PC-9 (cell line): ENCODE results near the gene HDAC8. TPM values are rescaled to one million over a fixed set of nuclear protein-coding genes. Genes with fewer than 3 reads are reported as not detected.
A peak's percentile ranks its signal among the peaks of the same experiment; 100 is the strongest.
"Not testable (repeated sequence)": the region's sequence is repeated elsewhere in the genome, so short reads cannot be mapped to it uniquely, and the experiment has no call there.

ENCODE experiments used
- BruUV-seq: library from RNA; stranded (reverse); fragments of 400-500 nt; replicated peaks from 2 replicates; lab custom pipeline; 2021; lab: Mats Ljungman, UMichigan
- CTCF ChIA-PET: fragments of 300-600 bp; sonication (Branson Sonifier 250); formaldehyde crosslinking; loops from one replicate; lab custom pipeline; 2022; ENCODE audit warnings: antibody characterized with exemption; lab: Charles Lee
- POLR2A ChIA-PET: fragments of 300-600 bp; sonication (Branson Sonifier 250); formaldehyde crosslinking; loops from one replicate; lab custom pipeline; 2022; ENCODE audit warnings: antibody characterized with exemption; ENCODE audit not compliant: unreplicated experiment; lab: Charles Lee
- DNase-seq, 2 experiments: peaks; one replicate each; pipeline versions ENCODE4 v3.0.0 to v3.0.0-alpha.2; 2015 to 2022; ENCODE audit warnings: mixed read lengths in 1 of 2
- H2AFZ ChIP-seq: fragments of 200-600 bp; sonication (generic); 2 replicates; pipeline ENCODE4 v1.8.1; 2017; ENCODE audit warnings: antibody characterized with exemption
- H3F3A ChIP-seq: fragments of 200-600 bp; sonication (generic); 2 replicates; pipeline ENCODE4 v1.8.1; 2017; ENCODE audit warnings: antibody characterized with exemption, mild to moderate bottlenecking, low read depth; ENCODE audit not compliant: insufficient read depth
- H3K27ac ChIP-seq: fragments of 200-600 bp; sonication (generic); 2 replicates; pipeline ENCODE4 v1.6.1; 2016; ENCODE audit warnings: mixed run types
- H3K27me3 ChIP-seq: fragments of 200-600 bp; sonication (generic); 2 replicates; pipeline ENCODE4 v1.6.1; 2016; ENCODE audit warnings: low read depth, mixed run types; ENCODE audit not compliant: insufficient read depth
- H3K36me3 ChIP-seq: fragments of 200-600 bp; sonication (generic); 2 replicates; pipeline ENCODE4 v1.6.1; 2016; ENCODE audit warnings: low read depth, mixed run types
- H3K4me1 ChIP-seq: fragments of 200-600 bp; sonication (generic); replicated peaks from 2 replicates; pipeline ENCODE4 v1.6.1; 2016; ENCODE audit warnings: mixed run types; ENCODE audit not compliant: insufficient read depth
- H3K4me2 ChIP-seq: fragments of 200-600 bp; sonication (generic); 2 replicates; pipeline ENCODE4 v1.6.1; 2017; ENCODE audit warnings: mixed run types
- H3K4me3 ChIP-seq: fragments of 200-600 bp; sonication (generic); 2 replicates; pipeline ENCODE4 v1.6.1; 2016; ENCODE audit warnings: mixed run types
- H3K79me2 ChIP-seq: fragments of 200-600 bp; sonication (generic); 2 replicates; pipeline ENCODE4 v1.6.1; 2017; ENCODE audit warnings: low read depth, mixed run types
- H3K9me2 ChIP-seq: fragments of 200-600 bp; sonication (generic); 2 replicates; pipeline ENCODE4 v1.8.1; 2017; ENCODE audit warnings: mild to moderate bottlenecking; ENCODE audit not compliant: insufficient read depth
- H3K9me3 ChIP-seq: fragments of 200-600 bp; sonication (generic); 2 replicates; pipeline ENCODE4 v1.8.1; 2016; ENCODE audit warnings: low read depth; ENCODE audit not compliant: insufficient read depth
- H4K20me1 ChIP-seq: fragments of 200-600 bp; sonication (generic); 2 replicates; pipeline ENCODE4 v1.8.1; 2017; ENCODE audit not compliant: insufficient read depth
- CTCF ChIP-seq: fragments of 200-600 bp; sonication (generic); conservative IDR thresholded peaks from 2 replicates; pipeline ENCODE4 v1.6.1; 2017; ENCODE audit warnings: mixed run types, antibody characterized with exemption, mild to moderate bottlenecking, moderate library complexity
- EZH2 ChIP-seq: fragments of 200-600 bp; sonication (generic); IDR thresholded peaks from 2 replicates; pipeline ENCODE4 v1.8.0; 2017; ENCODE audit warnings: antibody characterized with exemption, low read depth
- intact Hi-C: fragments of 100-400 bp; cut with micrococcal nuclease; formaldehyde crosslinking; loops from one replicate; pipeline ENCODE4 v1.10.0; 2022; ENCODE audit not compliant: unreplicated experiment
- total RNA-seq: library from RNA; stranded (reverse); gene quantifications from 2 replicates; pipeline ENCODE4 v1.2.3, GENCODE V29; 2021

Gene HDAC8
- total RNA-seq, 1 experiment from 2014 or later = 61.3 TPM

- peaks cover 10% of the 10 kb centered on the region; the same call in 1 of the 2 replicates for H3K79me2 ChIP-seq
- CTCF ChIA-PET = no interaction called here
- peaks cover 7% of the 10 kb centered on the region; the same call in 1 of the 2 replicates for H3F3A ChIP-seq
- peak overlapping the region; percentile 81 for H3K4me2 ChIP-seq
- no peaks in the 10 kb centered on the region for H4K20me1 ChIP-seq
- no peak for TF ChIP-seq EZH2
- peak; percentile 59 for TF ChIP-seq CTCF
- intact Hi-C loops = no loop called here
- no peaks in the 10 kb centered on the region for H3K27me3 ChIP-seq
- H3K9me2 ChIP-seq = no peaks in the 10 kb centered on the region
- POLR2A ChIA-PET = interaction anchor here (0.6 kb wide), 1 partner anchor 277 kb away, joined by 3 read pairs; the partner anchor contains the start of gene RPS4X
- no peaks in the 10 kb centered on the region for H3K36me3 ChIP-seq
- DNase-seq = peak; percentile 76 to 81
- H2AFZ ChIP-seq = peak overlapping the region; percentile 74
- H3K9me3 ChIP-seq = no peaks in the 10 kb centered on the region
- H3K4me3 ChIP-seq = peak overlapping the region; percentile 45; the same call in 1 of the 2 replicates
- no TSS peak for BruUV-seq
- peaks cover 17% of the 10 kb centered on the region for H3K4me1 ChIP-seq
- H3K27ac ChIP-seq = peak overlapping the region; percentile 90
These were observed 18.0 kb downstream of the HDAC8 start for GRCh38 chrX:72554448-72555140.

GRCh38 chrX:72552443-72552842 is 20.2 kb downstream of the HDAC8 start:
- intact Hi-C loops, CTCF ChIA-PET, H3K9me3 ChIP-seq, H3K9me2 ChIP-seq, DNase-seq, H3K4me2 ChIP-seq, H3K4me3 ChIP-seq, BruUV-seq, H3K27ac ChIP-seq, H3K27me3 ChIP-seq, H2AFZ ChIP-seq, H4K20me1 ChIP-seq, H3K36me3 ChIP-seq, H3F3A ChIP-seq, POLR2A ChIA-PET: not testable (repeated sequence)
- Histone ChIP-seq H3K79me2 (peaks cover 10% of the 10 kb centered on the region; the same call in 1 of the 2 replicates), H3K4me1 (peaks cover 17% of the 10 kb centered on the region)

GRCh38 chrX:72545990-72546389 is 26.7 kb downstream of the HDAC8 start:
- DNase-seq = peak in 1 of 2 experiments; percentile 1
- no peaks in the 10 kb centered on the region for H3K9me2 ChIP-seq
- intact Hi-C loops = no loop called here
- CTCF ChIA-PET = no interaction called here
- TF ChIP-seq EZH2 (no peak), CTCF (no peak)
- no peaks in the 10 kb centered on the region for H4K20me1 ChIP-seq
- H3K4me3 ChIP-seq = no peak overlapping the region
- no peaks in the 10 kb centered on the region for H3K36me3 ChIP-seq
- H3K4me2 ChIP-seq = no peak overlapping the region
- POLR2A ChIA-PET = no interaction called here
- no TSS peak for BruUV-seq
- H3K27ac ChIP-seq = no peak overlapping the region
- H3K79me2 ChIP-seq = no peaks in the 10 kb centered on the region
- no peaks in the 10 kb centered on the region for H3F3A ChIP-seq
- no peaks in the 10 kb centered on the region for H3K27me3 ChIP-seq
- H3K4me1 ChIP-seq = no peaks in the 10 kb centered on the region; the same call in 1 of the 2 replicates
- no peak overlapping the region for H2AFZ ChIP-seq
- H3K9me3 ChIP-seq = no peaks in the 10 kb centered on the region
